GM19023 (cell line): Measurements from ENCODE around the gene SETD1B.

ENCODE experiments used
- ATAC-seq: cut with Tn5 transposase; IDR thresholded peaks from one replicate; pipeline ENCODE4 v1.9.1; 2021; ENCODE audit warnings: mild to moderate bottlenecking, moderate library complexity; ENCODE audit not compliant: unreplicated experiment

SETD1B gene

GRCh38 chr12:121806546-121807423 is 3.0 kb downstream of the SETD1B start:
- no peak for ATAC-seq

GRCh38 chr12:121807642-121808347 is 4.0 kb downstream of the SETD1B start:
- no peak for ATAC-seq

GRCh38 chr12:121808623-121809022 is 4.8 kb downstream of the SETD1B start:
- ATAC-seq, result no peak

- no peak for ATAC-seq
Observed at GRCh38 chr12:121809712-121810116, 5.9 kb downstream of the SETD1B start.

- ATAC-seq, result no peak
Observed at GRCh38 chr12:121810234-121810817, 6.5 kb downstream of the SETD1B start.

- no peak for ATAC-seq
Observed at GRCh38 chr12:121810833-121811433, 7.1 kb downstream of the SETD1B start.

DNA sequence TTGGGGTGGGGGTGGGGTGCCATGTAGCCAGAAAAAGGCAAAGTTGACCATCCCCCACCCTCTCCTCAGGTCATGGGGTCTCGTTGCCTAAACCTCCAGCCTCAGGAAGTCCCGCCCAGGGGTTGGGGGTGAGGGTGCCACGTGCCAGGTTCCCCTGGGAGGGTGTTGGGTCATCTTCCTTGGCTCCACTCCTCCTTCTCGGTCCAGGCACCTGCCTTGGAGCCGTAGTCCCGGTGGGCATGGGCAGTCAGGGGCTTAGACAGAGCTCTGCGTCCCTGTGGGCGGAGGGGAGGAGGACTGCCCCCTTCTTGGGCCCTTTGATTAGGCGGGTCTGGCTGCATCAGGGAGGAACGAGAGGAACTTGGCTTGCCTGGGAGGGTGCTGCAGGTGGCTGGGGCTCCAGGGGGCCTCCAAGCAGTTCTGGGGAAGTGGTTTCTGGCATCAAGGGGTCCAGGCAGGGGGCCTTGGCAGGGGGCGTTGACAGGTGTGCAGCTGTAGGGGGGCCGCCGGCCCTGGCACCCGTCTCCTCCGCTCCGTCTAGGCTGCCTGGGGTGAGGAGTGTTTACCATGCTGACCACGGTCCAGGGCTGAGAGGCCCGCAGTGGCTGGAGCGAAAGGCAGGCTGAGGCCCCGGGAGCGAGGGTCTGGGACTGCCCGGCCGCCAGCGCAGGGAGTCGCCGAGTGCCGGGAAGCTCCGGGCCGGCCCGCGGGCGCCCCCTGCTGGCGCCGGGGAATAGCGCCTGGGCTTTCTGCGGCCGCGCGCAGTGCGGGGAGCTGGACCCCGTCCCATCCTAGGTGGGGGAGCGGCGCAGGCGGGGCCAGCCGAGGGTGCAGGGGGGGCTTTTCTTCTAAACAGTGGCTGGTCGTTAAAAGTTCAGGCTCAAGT is 7.9 kb downstream of the SETD1B start:
- peak; percentile 56 for ATAC-seq

DNA sequence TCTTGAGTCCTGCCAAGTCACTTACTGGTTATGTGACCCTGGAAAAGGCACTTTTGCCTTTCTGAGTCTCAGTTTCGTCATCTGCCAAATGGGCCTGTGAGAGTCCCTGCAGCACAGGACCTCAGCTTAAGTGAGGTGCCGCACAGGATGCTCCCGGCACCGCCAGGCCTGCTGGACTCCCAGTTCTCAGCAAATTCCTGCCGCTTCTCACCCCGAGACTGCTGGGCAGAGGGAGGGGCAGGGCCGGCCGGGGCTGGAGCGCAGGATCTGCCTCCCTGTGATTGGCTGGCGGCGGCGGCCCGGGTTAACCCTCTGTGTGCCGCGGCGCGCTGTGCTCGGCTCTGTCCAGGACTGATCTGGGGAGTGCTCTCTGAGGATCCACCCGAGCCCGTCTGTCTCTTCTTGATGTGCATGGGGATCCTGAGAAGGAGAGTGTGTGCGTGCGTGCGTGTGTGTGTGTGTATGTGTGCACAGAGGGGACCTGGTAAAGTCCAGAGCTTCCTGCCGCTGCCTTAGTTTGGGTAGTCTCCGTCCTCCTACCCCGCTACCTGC is 8.6 kb downstream of the SETD1B start:
- ATAC-seq, result peak; percentile 21

- ATAC-seq, result no peak
Observed at GRCh38 chr12:121812921-121813896, 9.4 kb downstream of the SETD1B start.

DNA sequence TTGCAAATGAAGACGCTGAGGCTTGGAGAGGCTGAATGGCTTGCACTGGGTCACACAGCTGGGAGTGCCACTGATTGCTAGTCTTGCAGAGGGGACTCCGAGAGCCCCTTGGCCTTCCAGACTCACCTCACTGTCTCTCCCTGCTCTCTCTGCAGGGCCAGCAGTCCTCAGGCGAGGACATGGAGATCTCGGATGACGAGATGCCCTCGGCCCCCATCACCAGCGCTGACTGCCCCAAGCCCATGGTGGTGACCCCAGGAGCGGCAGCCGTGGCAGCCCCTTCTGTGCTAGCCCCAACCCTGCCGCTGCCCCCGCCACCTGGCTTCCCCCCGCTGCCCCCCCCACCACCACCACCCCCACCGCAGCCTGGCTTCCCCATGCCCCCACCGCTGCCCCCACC is 10.1 kb downstream of the SETD1B start:
- ATAC-seq, result no peak

DNA sequence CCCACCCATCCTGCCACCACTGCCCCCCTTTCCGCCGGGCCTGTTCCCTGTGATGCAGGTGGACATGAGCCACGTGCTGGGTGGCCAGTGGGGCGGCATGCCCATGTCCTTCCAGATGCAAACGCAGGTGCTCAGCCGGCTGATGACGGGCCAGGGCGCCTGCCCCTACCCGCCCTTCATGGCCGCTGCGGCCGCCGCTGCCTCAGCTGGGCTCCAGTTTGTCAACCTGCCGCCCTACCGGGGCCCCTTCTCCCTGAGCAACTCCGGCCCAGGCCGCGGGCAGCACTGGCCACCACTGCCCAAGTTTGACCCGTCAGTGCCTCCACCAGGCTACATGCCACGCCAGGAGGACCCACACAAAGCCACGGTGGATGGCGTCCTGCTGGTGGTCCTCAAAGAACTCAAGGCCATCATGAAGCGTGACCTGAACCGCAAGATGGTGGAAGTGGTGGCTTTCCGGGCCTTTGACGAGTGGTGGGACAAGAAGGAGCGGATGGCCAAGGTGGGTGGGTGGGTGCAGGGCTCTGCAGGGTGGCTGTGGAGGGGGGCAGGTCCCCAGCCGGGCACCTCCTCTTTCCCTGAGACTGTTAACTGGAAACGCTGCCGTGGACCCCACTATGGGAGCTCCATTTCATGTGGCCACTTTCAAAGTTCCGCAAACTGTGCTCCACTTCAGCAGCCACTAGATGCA is 10.8 kb downstream of the SETD1B start:
- no peak for ATAC-seq

DNA sequence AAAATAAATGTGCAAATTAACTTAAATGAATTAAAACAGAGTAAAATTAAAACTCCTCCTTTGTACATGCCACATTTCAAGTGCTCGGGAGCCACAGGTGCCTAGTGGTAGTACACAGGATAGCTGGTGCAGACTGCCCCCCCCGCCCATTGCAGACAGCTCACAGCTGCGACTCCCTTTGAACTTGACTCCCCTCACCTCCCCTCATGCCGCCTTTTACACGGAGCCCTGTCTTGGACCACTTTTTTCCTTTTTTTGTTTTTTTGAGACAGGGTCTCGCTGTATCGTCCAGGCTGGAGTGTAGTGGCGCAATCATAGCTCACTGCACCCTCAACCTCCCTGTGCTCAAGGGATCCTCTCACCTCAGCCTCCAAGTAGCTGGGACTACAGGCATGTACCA is 11.5 kb downstream of the SETD1B start:
- ATAC-seq, result no peak

- no peak for ATAC-seq
Observed at GRCh38 chr12:121816925-121817647, 13.3 kb downstream of the SETD1B start.

GRCh38 chr12:121817648-121818043 is 13.8 kb downstream of the SETD1B start:
- ATAC-seq, result no peak

DNA sequence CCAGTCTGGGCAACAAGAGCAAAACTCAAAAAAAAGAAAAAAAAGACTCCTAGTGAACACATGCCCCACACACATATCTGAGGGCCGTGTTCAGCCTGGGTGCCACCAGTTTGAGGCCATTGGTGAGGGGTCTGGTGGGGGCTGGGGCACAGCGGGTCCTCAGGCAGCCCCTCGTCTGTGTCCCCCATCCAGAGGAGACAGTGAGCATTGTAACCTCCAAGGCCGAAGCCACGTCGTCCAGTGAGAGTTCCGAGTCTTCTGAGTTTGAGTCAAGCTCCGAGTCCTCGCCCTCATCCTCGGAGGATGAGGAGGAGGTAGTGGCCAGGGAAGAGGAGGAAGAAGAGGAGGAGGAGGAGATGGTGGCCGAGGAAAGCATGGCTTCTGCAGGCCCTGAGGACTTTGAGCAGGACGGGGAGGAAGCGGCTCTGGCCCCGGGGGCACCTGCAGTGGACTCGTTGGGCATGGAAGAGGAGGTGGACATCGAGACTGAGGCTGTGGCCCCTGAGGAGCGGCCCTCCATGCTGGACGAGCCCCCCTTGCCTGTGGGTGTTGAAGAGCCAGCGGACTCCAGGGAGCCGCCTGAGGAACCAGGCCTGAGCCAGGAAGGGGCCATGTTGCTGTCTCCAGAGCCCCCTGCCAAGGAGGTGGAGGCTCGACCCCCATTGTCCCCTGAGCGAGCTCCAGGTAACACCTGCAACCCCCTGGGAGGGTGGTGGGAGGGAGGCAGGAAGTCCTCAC is 15.6 kb downstream of the SETD1B start:
- ATAC-seq, result no peak

GRCh38 chr12:121820056-121820455 is 16.2 kb downstream of the SETD1B start:
- no peak for ATAC-seq
